22Rv1 (cell line): ENCODE measurements around the gene RNF7.

Experiments used
- ZFX ChIP-seq: fragments of 450-650 bp; IDR thresholded peaks from 2 replicates; pipeline ENCODE4 v1.6.1; 2017; ENCODE audit warnings: antibody characterized with exemption, borderline replicate concordance
- TF ChIP-seq, protein P1 (sequence below): fragments of 450-650 bp; IDR thresholded peaks from 2 replicates; pipeline ENCODE4 v1.5.1; 2017; ENCODE audit warnings: mild to moderate bottlenecking

DNA sequence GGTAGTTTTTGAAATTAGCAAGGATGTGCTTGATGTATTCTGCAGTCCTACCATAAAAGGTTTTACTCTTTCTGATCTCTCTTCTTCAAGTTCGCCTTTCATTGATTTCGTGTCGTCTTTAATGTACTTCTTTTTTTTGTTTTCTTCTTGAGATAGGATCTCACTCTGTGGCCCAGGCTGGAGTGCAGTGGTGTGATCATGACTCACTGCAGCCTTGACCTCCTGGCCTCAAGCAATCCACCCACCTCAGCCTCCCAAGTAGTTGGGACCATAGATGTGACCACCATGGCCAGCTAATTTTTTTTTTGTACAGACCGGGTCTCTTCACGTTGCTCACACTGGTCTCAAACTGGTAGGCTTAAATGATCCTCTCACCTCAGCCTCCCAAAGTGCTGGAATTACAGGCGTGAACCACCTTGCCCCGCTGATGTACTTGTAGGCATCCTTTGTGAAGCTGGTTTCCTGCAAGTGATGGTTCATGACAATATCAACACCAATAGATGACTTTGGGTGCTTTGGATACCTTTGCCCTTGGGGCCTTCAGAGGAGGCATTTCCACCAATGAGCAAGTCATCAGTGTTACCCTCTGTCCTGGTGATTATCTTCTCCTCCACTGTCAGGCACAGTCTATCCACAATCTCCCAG, 28.9 kb upstream of the RNF7 start:
- TF ChIP-seq, protein P1, sequence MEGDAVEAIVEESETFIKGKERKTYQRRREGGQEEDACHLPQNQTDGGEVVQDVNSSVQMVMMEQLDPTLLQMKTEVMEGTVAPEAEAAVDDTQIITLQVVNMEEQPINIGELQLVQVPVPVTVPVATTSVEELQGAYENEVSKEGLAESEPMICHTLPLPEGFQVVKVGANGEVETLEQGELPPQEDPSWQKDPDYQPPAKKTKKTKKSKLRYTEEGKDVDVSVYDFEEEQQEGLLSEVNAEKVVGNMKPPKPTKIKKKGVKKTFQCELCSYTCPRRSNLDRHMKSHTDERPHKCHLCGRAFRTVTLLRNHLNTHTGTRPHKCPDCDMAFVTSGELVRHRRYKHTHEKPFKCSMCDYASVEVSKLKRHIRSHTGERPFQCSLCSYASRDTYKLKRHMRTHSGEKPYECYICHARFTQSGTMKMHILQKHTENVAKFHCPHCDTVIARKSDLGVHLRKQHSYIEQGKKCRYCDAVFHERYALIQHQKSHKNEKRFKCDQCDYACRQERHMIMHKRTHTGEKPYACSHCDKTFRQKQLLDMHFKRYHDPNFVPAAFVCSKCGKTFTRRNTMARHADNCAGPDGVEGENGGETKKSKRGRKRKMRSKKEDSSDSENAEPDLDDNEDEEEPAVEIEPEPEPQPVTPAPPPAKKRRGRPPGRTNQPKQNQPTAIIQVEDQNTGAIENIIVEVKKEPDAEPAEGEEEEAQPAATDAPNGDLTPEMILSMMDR: no peak
- TF ChIP-seq ZFX: no peak
